Activated CD4-positive, alpha-beta T cell treated with anti-CD3 and anti-CD28 coated beads, Interleukin-2, amount 50 U/mL, for 24 hours (primary cell): ENCODE results near the gene TRIM41.
"Not testable (repeated sequence)": the region's sequence is repeated elsewhere in the genome, so short reads cannot be mapped to it uniquely, and the experiment has no call there.

ENCODE experiments used
- DNase-seq, 2 donors: peaks; one replicate each; pipeline ENCODE4 v3.0.0-alpha.2; 2020; ENCODE audit warnings: low read depth in 1 of 2, low spot score in 1 of 2

TRIM41 gene

GRCh38 chr5:181192337-181193046 lies 30.6 kb upstream of the TRIM41 start:
- no peak for DNase-seq

GRCh38 chr5:181193656-181194055 lies 29.4 kb upstream of the TRIM41 start:
- DNase-seq, result no peak

GRCh38 chr5:181194489-181195248 lies 28.4 kb upstream of the TRIM41 start:
- DNase-seq, result no peak

GRCh38 chr5:181195249-181195761 lies 27.8 kb upstream of the TRIM41 start:
- no peak for DNase-seq

GRCh38 chr5:181197326-181197951 lies 25.6 kb upstream of the TRIM41 start:
- DNase-seq, result no peak

GRCh38 chr5:181198106-181198685 lies 24.9 kb upstream of the TRIM41 start:
- DNase-seq, result no peak

GRCh38 chr5:181198905-181199519 lies 24.1 kb upstream of the TRIM41 start:
- DNase-seq, result no peak

- DNase-seq, result no peak
Measured at GRCh38 chr5:181199881-181200638, 23.0 kb upstream of the TRIM41 start.

- DNase-seq, result no peak
Measured at GRCh38 chr5:181200816-181201215, 22.3 kb upstream of the TRIM41 start.

GRCh38 chr5:181203093-181203711 lies 19.9 kb upstream of the TRIM41 start:
- no peak for DNase-seq

- no peak for DNase-seq
Measured at GRCh38 chr5:181203777-181204112, 19.3 kb upstream of the TRIM41 start.

- DNase-seq, result no peak
Measured at GRCh38 chr5:181204113-181204825, 18.8 kb upstream of the TRIM41 start.

- DNase-seq, result no peak
Measured at GRCh38 chr5:181204826-181205760, 18.0 kb upstream of the TRIM41 start, which contains the start of gene TRIM7. TSS of gene TRIM7 (minus strand) at chr5:181205196. CDS start at chr5:181205110, 86 bp downstream.

GRCh38 chr5:181205761-181206649 lies 17.1 kb upstream of the TRIM41 start:
- DNase-seq, result no peak

- DNase-seq, result peak; percentile 86 to 90
Measured at GRCh38 chr5:181207214-181207959, 15.7 kb upstream of the TRIM41 start.

- no peak for DNase-seq
Measured at GRCh38 chr5:181207960-181208253, 15.2 kb upstream of the TRIM41 start.

- not testable (repeated sequence) for DNase-seq
Measured at GRCh38 chr5:181209006-181209405, 14.1 kb upstream of the TRIM41 start.
